A673 (cell line): ENCODE results near the gene CMC4. TPM values are rescaled to one million over a fixed set of nuclear protein-coding genes. Genes with fewer than 3 reads are reported as not detected.

Experiments used
- BruUV-seq: library from RNA; stranded (reverse); fragments of 400-500 nt; replicated peaks from 2 replicates; lab custom pipeline; 2021; lab: Mats Ljungman, UMichigan
- CTCF ChIA-PET: fragments of 300-600 bp; sonication (Branson Sonifier 250); formaldehyde crosslinking; loops from one replicate; lab custom pipeline; 2022; ENCODE audit warnings: antibody characterized with exemption; lab: Charles Lee
- POLR2A ChIA-PET: fragments of 300-600 bp; sonication (Branson Sonifier 250); formaldehyde crosslinking; loops from one replicate; lab custom pipeline; 2022; ENCODE audit warnings: antibody characterized with exemption; ENCODE audit not compliant: low non-redundant PET; lab: Charles Lee
- DNase-seq: peaks from one replicate; pipeline ENCODE4 v3.0.0-alpha.2; 2015; ENCODE audit warnings: low spot score
- H3K27ac ChIP-seq: fragments of 200-600 bp; sonication (generic); 2 replicates; pipeline ENCODE4 v1.5.1; 2016; ENCODE audit warnings: mixed run types, low read depth, mild to moderate bottlenecking, mixed read lengths, antibody characterized with exemption, low read length; ENCODE audit not compliant: poor library complexity, severe bottlenecking
- H3K27me3 ChIP-seq: fragments of 200-600 bp; sonication (generic); replicated peaks from 2 replicates; pipeline ENCODE4 v1.6.1; 2017; ENCODE audit warnings: mixed run types, low read depth, mild to moderate bottlenecking, mixed read lengths, antibody characterized with exemption, low read length; ENCODE audit not compliant: insufficient read depth, poor library complexity
- H3K36me3 ChIP-seq: fragments of 200-600 bp; sonication (generic); 2 replicates; pipeline ENCODE4 v1.6.1; 2016; ENCODE audit warnings: mixed run types, mild to moderate bottlenecking, mixed read lengths, antibody characterized with exemption, low read length; ENCODE audit not compliant: insufficient read depth, poor library complexity, severe bottlenecking
- H3K4me1 ChIP-seq: fragments of 200-600 bp; sonication (generic); 2 replicates; pipeline ENCODE4 v1.6.1; 2017; ENCODE audit warnings: mixed run types, mild to moderate bottlenecking, mixed read lengths, antibody characterized with exemption, low read length; ENCODE audit not compliant: insufficient read depth, poor library complexity, severe bottlenecking
- H3K4me3 ChIP-seq: fragments of 200-600 bp; sonication (generic); 2 replicates; pipeline ENCODE4 v1.5.1; 2016; ENCODE audit warnings: low read depth, mixed run types, mild to moderate bottlenecking, mixed read lengths, low read length; ENCODE audit not compliant: poor library complexity, severe bottlenecking
- H3K9me3 ChIP-seq: fragments of 200-600 bp; sonication (generic); 2 replicates; pipeline ENCODE4 v1.6.1; 2016; ENCODE audit warnings: mixed run types, low read depth, mild to moderate bottlenecking, mixed read lengths, antibody characterized with exemption, low read length; ENCODE audit not compliant: poor library complexity, severe bottlenecking
- CTCF ChIP-seq: fragments of 300-800, 200-600 bp; sonication (generic); conservative IDR thresholded peaks from 2 replicates; pipeline ENCODE4 v1.5.1; 2017; ENCODE audit warnings: low read depth, mild to moderate bottlenecking, antibody characterized with exemption, low read length, moderate library complexity, mixed read lengths
- EZH2 ChIP-seq: fragments of 200-600 bp; sonication (generic); IDR thresholded peaks from 2 replicates; pipeline ENCODE4 v1.6.1; 2017; ENCODE audit warnings: borderline replicate concordance, low read depth, mild to moderate bottlenecking, mixed read lengths, antibody characterized with exemption, low read length; ENCODE audit not compliant: poor library complexity, severe bottlenecking
- intact Hi-C: fragments of 100-400 bp; cut with micrococcal nuclease; formaldehyde crosslinking; loops from one replicate; pipeline ENCODE4 v1.10.0; 2022; ENCODE audit not compliant: unreplicated experiment
- total RNA-seq: library from RNA; stranded (reverse); gene quantifications from 2 replicates; pipeline ENCODE4 v1.2.3, GENCODE V29; 2021

Gene CMC4
- total RNA-seq, 1 experiment from 2014 or later = 5.9 TPM

DNA sequence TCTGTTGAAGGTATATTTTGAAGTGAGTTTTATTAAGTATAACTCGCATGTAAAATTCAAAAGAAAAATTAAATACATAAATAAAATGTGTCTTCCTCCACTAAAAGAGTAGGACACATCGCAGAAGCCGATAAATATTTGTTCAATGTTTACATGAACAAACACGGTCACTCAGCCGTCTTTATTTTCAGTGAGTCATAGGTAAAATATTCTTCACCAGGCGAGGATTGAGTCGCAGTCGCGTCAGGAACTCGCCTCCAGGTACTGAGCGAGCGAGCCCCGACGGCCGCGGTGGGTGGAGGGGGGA, 44.6 kb downstream of the CMC4 start:
- no peak for TF ChIP-seq CTCF
- TF ChIP-seq EZH2 = no peak
- no TSS peak for BruUV-seq
- Histone ChIP-seq H3K36me3 (no peaks in the 10 kb centered on the region), H3K27ac (peak overlapping the region; percentile 98), H3K4me1 (peaks cover 4% of the 10 kb centered on the region), H3K4me3 (peak overlapping the region; percentile 67), H3K9me3 (no peaks in the 10 kb centered on the region), H3K27me3 (no peaks in the 10 kb centered on the region)
- intact Hi-C loops = no loop called here
- DNase-seq = no peak
- ChIA-PET POLR2A (interaction anchor here (0.6 to 0.7 kb wide), 2 partner anchors 27 to 46 kb away, joined by 6 to 7 read pairs; no protein-coding TSS in a partner anchor), CTCF (interaction anchor here (0.6 kb wide), 2 partner anchors 43 to 287 kb away, joined by 3 to 6 read pairs; no protein-coding TSS in a partner anchor)

DNA sequence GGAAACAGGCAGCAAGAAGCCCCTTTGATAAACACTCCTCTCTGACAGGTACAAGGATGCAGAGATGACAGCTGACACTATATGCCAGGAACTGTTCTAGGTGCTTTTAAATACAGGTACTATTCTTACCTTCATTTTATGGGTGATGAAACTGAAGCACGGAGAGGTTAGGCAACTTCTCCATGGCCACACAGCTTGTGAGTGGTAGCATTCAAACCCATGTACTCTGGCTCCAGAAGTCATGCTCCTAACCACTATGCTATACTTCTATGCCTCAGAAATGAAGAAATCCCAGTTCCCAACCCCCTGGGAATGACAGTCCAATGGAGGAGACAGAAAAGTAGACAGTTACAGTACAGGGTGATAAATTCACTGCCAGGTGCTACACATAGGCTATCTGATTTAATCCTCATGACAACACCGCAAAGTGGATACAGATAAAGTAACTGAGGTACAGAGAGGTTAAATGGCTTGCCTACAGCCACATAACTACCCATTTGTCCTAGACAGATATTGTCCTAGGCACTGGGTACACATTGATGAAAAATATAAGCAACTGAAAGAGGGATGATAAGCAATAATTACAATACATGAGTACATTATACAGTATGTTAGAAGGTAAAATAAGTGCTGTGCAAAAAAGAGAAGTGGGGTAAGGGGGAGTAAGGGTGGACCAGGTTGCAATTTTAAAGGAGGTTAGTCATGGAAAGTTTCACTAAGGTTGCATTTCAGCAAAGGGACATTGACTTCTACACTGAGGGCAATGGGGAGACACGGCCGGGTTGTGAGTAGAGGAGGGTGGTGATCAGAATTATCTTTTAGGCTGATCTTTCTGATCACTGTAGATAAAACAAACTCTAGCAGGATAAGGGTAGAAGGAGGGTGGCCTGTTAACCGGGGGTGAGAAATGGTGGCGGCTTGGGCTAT, 46.8 kb downstream of the CMC4 start:
- Histone ChIP-seq H3K36me3 (no peaks in the 10 kb centered on the region), H3K9me3 (no peaks in the 10 kb centered on the region), H3K4me3 (no peak overlapping the region), H3K27ac (no peak overlapping the region), H3K27me3 (no peaks in the 10 kb centered on the region), H3K4me1 (peaks cover 4% of the 10 kb centered on the region)
- POLR2A ChIA-PET = interaction anchor here (0.6 kb wide), 1 partner anchor 57 kb away, joined by 5 read pairs; no protein-coding TSS in a partner anchor
- no TSS peak for BruUV-seq
- DNase-seq = no peak
- intact Hi-C loops = no loop called here
- TF ChIP-seq CTCF (no peak), EZH2 (no peak)
- CTCF ChIA-PET = no interaction called here

GRCh38 chrX:155022585-155022984, 48.4 kb downstream of the CMC4 start, which contains the start of gene F8:
F8 (minus strand) TSS chrX:155022723; CDS start chrX:155022552, 171 bp downstream.
- Histone ChIP-seq H3K4me1 (no peaks in the 10 kb centered on the region), H3K9me3 (no peaks in the 10 kb centered on the region), H3K36me3 (no peaks in the 10 kb centered on the region), H3K4me3 (no peak within 1 kb of the TSS), H3K27ac (no peak within 1 kb of the TSS), H3K27me3 (no peaks in the 10 kb centered on the region)
- ChIA-PET CTCF (no interaction called here), POLR2A (no interaction called here)
- intact Hi-C loops = no loop called here
- BruUV-seq = no TSS peak
- no peak for TF ChIP-seq CTCF
- TF ChIP-seq EZH2 = no peak
- no peak for DNase-seq
